COLO668 (cell line): ENCODE results near the gene GLB1L3.
"Not testable (repeated sequence)": the region's sequence is repeated elsewhere in the genome, so short reads cannot be mapped to it uniquely, and the experiment has no call there.

Experiments
- DNase-seq: peaks from one replicate; lab custom pipeline; 2025; ENCODE audit not compliant: unreplicated experiment; lab: John Stamatoyannopoulos, UW

GLB1L3 gene

GRCh38 chr11:134275188-134275533, 1.0 kb upstream of the GLB1L3 start:
- no peak for DNase-seq

DNA sequence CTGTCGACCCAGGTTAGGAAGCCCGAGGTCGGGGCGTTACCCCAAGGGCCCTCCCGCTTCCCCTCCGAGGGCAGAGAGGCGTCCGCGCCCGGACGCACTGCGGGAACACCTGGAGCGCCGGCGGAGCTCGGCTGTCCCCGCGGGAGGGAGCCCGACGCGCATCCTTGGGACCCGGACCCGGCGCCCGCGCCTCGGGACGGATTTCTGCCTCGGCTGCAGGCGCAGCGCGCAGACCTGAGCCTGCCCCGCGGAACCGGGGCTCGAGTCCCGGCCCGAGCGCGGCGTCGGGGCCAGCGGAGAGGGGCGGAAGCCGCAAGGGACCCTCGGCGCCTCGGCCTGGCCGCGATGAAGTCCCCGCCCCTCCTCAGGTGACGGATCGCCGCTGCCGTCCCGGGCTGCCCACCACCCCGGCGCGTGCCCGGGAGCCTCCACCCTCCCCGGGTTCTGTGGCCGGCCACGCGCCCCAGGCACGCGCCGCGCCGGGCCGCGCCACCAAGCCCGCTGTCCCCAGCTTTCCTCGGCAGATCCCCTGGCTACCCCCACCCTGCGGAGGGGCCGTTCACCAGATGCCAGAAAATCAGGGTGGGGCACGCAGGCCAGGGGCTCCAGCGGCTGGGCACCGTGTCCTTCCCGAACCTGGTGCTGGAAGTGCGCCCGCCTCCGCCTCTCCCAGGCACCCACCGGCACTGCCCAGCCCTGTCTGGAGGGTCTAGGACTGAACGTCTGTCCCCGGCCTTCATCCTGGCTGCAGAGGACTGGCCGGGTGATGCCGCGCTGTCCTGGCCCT, 410 bp downstream of the GLB1L3 start:
- peak; percentile 35 for DNase-seq

DNA sequence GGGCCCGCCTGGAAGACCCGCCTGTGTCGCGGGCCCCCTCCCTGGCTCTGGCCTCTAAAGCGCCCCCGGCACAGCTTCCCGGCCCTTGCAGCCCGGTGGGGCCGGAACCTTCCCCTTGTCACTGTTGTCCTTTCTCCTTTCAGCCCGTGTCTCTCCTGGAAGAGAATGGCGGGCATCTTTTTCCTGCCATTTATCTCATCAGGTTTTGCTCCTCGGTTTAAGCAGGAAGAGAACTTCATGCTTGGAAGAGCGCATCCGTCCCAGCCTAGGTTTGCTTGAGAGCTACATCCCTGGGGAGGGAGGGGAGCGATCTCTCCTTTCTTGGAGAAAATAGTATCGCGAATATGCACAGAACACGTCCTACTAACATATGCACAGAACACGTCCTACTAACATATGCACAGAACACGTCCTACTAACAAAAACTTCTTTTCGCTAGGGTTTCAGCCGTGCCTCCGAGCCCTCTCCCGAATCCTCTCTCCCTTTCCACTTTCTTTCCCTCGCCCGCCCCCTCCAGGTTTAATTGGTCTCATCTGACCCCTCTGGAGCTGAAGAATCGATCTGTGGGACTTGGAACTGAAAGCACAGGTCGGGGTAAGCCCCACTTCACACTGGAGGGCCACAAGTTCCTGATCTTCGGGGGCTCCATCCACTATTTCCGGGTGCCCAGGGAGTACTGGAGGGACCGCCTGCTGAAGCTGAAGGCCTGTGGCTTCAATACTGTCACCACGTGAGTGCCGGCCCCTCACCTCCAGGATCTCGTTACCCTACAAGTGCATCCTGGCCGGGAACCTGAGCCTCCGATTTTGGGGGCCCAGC, 1.2 kb downstream of the GLB1L3 start:
- DNase-seq: no peak

DNA sequence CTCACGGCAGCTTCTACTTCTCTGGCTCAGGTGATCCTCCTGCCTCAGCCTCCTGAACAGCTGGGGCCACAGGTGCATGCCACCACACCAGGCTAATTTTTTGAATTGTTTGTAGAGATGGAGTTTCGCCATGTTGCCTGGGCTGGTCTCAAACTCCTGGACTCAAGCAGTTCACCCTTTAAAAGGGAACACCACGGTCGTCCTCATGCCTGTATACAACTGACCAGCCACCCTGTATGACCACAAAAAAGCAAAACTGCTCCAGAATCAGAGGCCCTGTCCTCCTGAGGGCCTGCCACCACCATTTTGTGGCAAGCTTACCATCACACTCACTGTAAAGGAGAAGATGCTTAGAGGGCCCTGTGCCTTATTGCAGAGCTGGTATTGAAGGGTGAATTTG, 2.2 kb downstream of the GLB1L3 start:
- DNase-seq: no peak

DNA sequence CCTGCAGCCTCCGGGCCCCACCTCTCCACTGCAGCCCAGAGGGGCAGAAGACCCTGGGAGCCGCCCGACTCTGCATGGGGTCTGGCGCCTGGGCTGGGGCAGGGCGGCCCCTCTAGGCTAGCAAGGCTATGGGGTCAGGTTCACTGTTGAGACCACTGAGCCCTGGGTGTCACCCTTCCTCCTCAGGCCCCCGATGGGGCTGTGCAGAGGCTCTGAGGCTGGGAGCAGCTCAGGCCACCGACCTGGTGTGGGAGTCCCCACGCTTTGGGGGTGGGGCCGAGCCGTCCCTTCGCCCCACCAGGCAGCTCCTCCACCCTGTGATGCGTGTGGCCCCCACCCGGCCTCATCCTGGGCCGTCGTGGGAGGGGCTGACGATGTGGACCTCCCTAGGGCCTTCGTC, 5.5 kb downstream of the GLB1L3 start:
- DNase-seq: not testable (repeated sequence)

- no peak for DNase-seq
Measured at GRCh38 chr11:134282121-134283045, 6.2 kb downstream of the GLB1L3 start.

DNA sequence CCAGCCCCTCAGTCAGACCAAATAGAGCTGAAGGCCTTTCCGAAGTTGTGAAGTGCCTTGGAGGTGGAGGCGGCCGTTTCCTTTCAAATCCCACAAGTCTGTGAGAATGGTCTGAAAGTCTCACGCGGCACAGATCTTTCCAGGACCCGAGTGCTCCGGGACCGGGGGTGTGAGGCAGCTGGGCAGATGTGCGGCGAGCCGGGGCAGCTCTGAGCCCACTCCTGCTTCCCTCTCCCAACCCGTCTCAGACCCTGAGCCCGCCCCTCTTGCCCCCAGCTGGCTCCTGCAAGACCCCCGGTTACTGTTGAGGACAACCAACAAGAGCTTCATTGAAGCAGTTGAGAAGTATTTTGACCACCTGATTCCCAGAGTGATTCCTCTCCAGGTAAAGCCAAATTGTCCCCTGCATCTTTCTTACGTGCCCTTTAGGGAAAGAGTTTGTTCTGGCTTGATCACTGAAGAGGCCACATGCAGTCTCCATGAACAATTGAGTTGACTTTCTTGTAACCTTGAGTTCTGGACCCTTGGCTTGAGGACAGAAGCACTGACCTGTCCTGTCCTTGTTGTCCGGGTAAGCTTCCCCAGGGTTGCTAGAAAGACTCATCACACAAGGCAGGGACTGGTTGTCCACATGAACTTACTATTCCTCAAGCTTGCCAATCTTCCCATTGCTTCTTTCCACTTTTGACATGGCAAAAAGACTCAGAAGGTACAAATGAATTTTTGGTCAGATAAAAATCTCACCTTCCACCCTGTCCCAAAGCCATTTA, 7.5 kb downstream of the GLB1L3 start:
- DNase-seq: no peak

DNA sequence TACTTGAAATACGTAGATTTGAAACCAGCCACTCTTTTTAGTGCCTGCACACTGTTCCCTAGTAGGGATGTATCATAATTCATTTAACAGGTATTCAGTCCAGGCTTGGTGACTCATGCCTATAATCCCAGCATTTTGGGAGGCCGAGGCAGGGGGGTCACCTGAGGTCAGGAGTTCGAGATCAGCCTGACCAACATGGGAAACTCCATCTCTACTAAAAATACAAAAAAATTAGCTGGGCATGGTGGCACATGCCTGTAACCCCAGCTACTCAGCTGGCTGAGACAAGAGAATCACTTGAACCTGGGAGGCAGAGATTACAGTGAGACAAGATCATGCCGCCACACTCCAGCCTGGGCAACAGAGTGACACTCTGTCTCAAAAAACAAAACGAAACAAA, 8.2 kb downstream of the GLB1L3 start:
- not testable (repeated sequence) for DNase-seq

GRCh38 chr11:134287561-134287960, 11.4 kb downstream of the GLB1L3 start:
- DNase-seq: no peak

- no peak for DNase-seq
Measured at GRCh38 chr11:134288486-134288885, 12.3 kb downstream of the GLB1L3 start.

DNA sequence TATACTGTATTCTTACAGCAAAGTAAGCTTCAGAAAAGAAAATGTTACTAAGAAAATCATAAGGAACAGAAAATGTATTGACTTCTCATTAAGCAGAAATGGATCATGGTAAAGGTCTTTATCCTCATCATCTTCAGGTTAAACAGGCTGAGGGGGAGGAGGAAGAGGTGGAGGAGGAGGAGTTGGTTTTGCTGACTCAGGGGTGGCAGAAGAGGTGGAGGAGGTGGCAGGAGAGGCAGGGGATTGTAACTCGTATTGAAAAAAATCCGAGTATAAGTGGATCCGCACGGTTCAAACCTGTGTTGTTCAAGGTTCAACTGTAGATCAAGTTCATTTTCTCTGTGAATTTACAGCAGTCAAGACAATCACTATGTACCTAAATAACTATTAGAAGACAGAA, 13.0 kb downstream of the GLB1L3 start:
- no peak for DNase-seq

- no peak for DNase-seq
Measured at GRCh38 chr11:134289789-134290188, 13.6 kb downstream of the GLB1L3 start.

DNA sequence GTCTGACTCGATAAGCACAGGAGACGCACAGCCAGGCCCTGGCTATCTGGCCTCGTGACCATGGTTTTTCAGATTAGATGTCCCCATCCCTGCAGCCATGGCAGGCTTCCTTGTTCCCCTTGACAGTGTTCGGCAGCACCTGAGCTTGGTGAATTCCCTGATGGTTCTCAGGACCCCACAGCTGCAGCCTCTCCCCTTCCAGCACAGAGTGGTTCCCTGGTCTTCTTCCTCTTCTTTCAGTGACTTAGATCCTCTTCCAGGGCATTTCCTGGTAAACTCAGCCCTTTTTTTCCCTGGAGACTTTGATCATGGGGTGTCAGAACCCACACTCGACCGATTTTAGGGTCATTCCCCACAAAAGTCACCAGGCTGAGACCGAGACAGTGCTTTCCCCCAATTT, 14.5 kb downstream of the GLB1L3 start:
- DNase-seq: no peak

DNA sequence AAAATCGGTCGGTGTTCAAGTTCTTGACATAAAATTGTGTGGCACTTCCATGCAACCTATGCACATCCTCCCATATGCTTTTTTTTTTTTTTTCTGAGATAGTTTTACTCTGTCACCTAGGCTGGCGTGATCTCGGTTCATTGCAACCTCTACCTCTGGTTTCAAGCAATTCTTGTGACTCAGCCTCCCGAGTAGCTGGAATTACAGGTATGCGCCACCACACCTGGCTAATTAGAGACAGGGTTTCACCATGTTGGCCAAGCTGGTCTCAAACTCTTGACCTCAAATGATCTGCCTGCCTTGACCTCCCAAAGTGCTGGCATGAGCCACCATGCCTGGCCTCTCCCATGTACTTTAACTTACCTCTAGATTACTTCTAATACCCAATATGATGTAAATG, 15.0 kb downstream of the GLB1L3 start:
- DNase-seq: no peak

GRCh38 chr11:134292661-134293060, 16.5 kb downstream of the GLB1L3 start:
- DNase-seq: no peak

DNA sequence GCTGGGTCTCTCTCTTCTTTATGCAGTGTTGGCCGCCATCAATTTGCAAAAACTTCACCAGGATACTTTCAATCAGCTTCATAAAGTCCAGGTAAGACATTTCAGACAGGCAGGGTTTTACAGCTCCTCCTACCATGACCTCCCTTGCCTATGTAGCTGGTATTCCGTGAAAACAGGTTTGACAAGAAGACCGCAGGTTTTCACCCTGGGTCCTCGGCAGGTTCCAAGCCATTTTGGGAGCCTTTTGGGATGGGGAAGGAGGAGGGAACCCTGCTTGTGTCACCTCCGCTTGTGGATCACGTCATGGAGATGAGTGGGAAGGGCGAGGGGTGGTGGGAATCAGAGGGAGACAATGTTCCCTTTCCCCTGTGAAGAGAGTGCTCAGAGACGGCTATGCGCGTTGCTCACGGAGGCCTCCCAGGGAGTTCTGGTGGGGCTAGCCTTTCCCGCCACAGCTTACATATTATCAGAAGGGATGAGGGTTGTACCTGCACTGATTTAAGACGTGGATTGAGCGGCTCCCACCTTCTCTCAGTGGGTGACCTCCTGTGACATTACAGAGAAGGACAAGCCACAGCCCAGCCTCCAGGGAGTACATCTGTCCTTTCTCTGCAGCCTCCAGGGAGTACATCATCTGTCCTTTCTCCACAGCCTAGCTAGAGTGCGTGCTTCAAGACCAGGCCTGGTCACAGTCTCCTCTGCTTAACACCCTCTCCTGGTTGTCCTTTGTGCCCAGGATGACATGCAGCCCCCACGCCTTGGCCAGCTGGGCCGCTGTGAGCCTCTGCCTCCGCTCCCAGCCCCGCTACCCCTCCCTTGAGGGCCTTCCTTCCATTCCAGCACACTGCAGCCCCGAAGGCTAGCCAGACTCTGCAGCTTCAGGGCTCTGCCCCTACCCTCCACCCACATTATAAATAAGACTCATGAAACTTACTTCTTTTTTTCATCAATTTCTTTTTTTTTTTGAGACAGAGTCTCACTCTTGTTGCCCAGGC, 17.2 kb downstream of the GLB1L3 start:
- no peak for DNase-seq

DNA sequence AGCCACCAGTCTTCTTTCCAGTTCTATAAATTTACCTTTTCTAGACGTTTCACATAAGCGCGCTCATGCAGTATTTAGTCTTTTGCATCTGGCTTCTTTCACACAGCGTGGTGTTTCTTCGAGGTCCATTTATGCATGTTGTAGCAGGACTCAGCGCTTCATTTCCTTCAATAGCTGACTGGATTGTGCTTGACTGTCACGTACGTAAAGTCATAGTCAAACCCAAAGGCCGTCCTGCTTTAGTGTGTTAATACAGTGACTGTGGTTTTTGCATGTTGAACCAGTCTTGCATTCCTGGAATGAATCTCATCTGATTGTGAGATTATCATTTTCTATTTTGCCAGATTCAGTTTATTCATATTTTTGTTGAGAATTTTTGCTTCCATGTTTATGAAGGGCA, 18.5 kb downstream of the GLB1L3 start:
- DNase-seq: no peak

DNA sequence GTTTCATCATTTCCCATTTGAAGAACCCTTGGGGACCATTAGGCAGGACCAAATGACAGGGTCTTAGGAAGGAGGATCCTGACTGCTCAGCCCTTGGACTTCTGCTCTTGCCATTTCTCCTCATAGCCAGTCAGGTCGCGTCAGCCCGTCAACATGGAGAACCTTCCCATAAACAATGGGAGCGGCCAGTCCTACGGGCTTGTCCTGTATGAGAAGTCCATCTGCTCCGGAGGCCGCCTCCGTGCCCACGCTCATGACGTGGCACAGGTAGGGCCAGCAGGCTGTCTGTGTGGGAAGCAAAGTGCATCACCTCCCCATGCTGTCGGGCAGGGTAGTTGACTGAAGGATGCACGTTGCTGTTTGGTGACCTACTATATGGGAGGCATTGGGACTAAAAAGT, 36.0 kb downstream of the GLB1L3 start:
- no peak for DNase-seq

DNA sequence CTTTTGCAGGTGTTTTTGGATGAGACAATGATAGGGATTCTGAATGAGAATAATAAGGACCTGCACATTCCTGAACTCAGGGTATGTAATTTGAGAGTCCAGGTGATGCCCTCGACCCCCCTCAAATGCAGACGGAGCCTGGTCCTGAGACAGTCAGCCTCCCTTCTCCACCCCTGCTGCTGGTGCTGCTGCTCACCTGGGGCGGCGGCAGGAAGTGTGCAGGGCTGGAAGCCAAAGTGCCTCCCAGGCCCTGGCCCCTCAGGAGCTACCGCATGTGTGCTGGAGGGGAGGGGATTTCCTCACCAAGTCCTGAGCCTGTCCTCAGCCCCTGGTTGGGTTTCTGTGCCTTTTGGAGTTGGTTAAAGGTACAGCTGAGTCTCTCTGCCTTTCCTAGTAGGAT, 36.6 kb downstream of the GLB1L3 start:
- no peak for DNase-seq
